NCI-H1417 treated with DMSO at 0.1 percent for 48 hours (cell line): ENCODE results near the gene MAPK8.

Experiments
- DNase-seq: peaks from one replicate; lab custom pipeline; 2025; lab: John Stamatoyannopoulos, UW

MAPK8 gene

GRCh38 chr10:48384699-48384982, 78.2 kb downstream of the MAPK8 start:
- no peak for DNase-seq

- DNase-seq, result no peak
Measured at GRCh38 chr10:48389272-48389671, 82.8 kb downstream of the MAPK8 start.

GRCh38 chr10:48389846-48390557, 83.5 kb downstream of the MAPK8 start:
- DNase-seq, result no peak

- no peak for DNase-seq
Measured at GRCh38 chr10:48390558-48390871, 84.0 kb downstream of the MAPK8 start.

GRCh38 chr10:48390933-48391845, 84.7 kb downstream of the MAPK8 start:
- no peak for DNase-seq

GRCh38 chr10:48391994-48392393, 85.5 kb downstream of the MAPK8 start:
- DNase-seq, result no peak

GRCh38 chr10:48398261-48398660, 91.8 kb downstream of the MAPK8 start:
- no peak for DNase-seq

GRCh38 chr10:48399056-48399541, 92.6 kb downstream of the MAPK8 start:
- DNase-seq, result no peak

GRCh38 chr10:48399551-48399950, 93.1 kb downstream of the MAPK8 start:
- DNase-seq, result no peak

- no peak for DNase-seq
Measured at GRCh38 chr10:48400129-48400849, 93.8 kb downstream of the MAPK8 start.

GRCh38 chr10:48400850-48401220, 94.4 kb downstream of the MAPK8 start:
- DNase-seq, result no peak

- no peak for DNase-seq
Measured at GRCh38 chr10:48404646-48405045, 98.2 kb downstream of the MAPK8 start.

GRCh38 chr10:48406204-48406603, 99.7 kb downstream of the MAPK8 start:
- no peak for DNase-seq

GRCh38 chr10:48406658-48407057, 100.2 kb downstream of the MAPK8 start:
- no peak for DNase-seq

- DNase-seq, result no peak
Measured at GRCh38 chr10:48410503-48410902, 104.0 kb downstream of the MAPK8 start.

- no peak for DNase-seq
Measured at GRCh38 chr10:48411510-48411909, 105.0 kb downstream of the MAPK8 start.

GRCh38 chr10:48412081-48412480, 105.6 kb downstream of the MAPK8 start:
- DNase-seq, result no peak

GRCh38 chr10:48412933-48413332, 106.5 kb downstream of the MAPK8 start:
- DNase-seq, result no peak

GRCh38 chr10:48414160-48414559, 107.7 kb downstream of the MAPK8 start:
- DNase-seq, result no peak

- DNase-seq, result no peak
Measured at GRCh38 chr10:48414778-48415177, 108.3 kb downstream of the MAPK8 start.

GRCh38 chr10:48416584-48417232, 110.2 kb downstream of the MAPK8 start:
- no peak for DNase-seq

- no peak for DNase-seq
Measured at GRCh38 chr10:48417374-48417773, 110.9 kb downstream of the MAPK8 start.
